Tibial nerve (tissue), 4 donors: ENCODE data around the gene NDUFV1. TPM values are rescaled to one million over a fixed set of nuclear protein-coding genes. Genes with fewer than 3 reads are reported as not detected.

Experiments
- DNase-seq, 2 donors: peaks; one replicate each; pipeline ENCODE4 v3.0.0-alpha.2; 2019; ENCODE audit warnings: low spot score in 2 of 2
- H3K27ac ChIP-seq, 4 donors: fragments of 200-600 bp; sonication (generic) in 3 of 4; one replicate each; pipeline ENCODE4 v1.5.1; 2017 to 2019; ENCODE audit warnings: mild to moderate bottlenecking in 1 of 4
- H3K27me3 ChIP-seq, 2 donors: fragments of 200-600 bp; sonication (generic) in 1 of 2; one replicate each; pipeline versions ENCODE4 v1.5.1 to v1.6.0; 2017 to 2019
- H3K36me3 ChIP-seq, 3 donors: fragments of 200-600 bp; sonication (generic); one replicate each; pipeline ENCODE4 v1.5.1; 2018 to 2019
- H3K4me1 ChIP-seq, 4 donors: fragments of 200-600 bp; sonication (generic) in 3 of 4; one replicate each; pipeline ENCODE4 v1.5.1; 2017 to 2019
- H3K4me3 ChIP-seq, 4 donors: fragments of 200-600 bp; sonication (generic) in 3 of 4; one replicate each; pipeline ENCODE4 v1.5.1; 2017 to 2019; ENCODE audit warnings: mild to moderate bottlenecking in 1 of 4, moderate library complexity in 1 of 4
- H3K9me3 ChIP-seq, 4 donors: fragments of 200-600 bp; sonication (generic) in 3 of 4; one replicate each; pipeline ENCODE4 v1.5.1; 2017 to 2019
- EP300 ChIP-seq, 2 donors: sonication (generic); formaldehyde crosslinking; IDR thresholded peaks; one replicate each; pipeline ENCODE4 v1.6.1; 2017; ENCODE audit warnings: antibody characterized with exemption in 2 of 2, mild to moderate bottlenecking in 1 of 2
- POLR2A ChIP-seq, 2 donors: fragments of 450-650 bp; IDR thresholded peaks; one replicate each; pipeline ENCODE4 v1.6.1; 2017; ENCODE audit warnings: antibody characterized with exemption in 2 of 2, mild to moderate bottlenecking in 2 of 2, moderate library complexity in 2 of 2
- WGBS, 2 donors: methylation state at CpG; one replicate each; pipeline ENCODE4 v1.1.5; 2018; 5-methylcytosine and 5-hydroxymethylcytosine counted together
- total RNA-seq, 4 donors: library from RNA; depleted of rRNA; stranded (reverse); fragments of >200 nt; gene quantifications; one replicate each; pipeline ENCODE4 v1.1.0, GENCODE V29; 2016
- TF ChIP-seq, protein P1 (sequence below), 5 experiments: fragments of 200-600 bp in 3 of 5; fragments of 450-650 bp in 2 of 5; sonication (generic) in 3 of 5; IDR thresholded peaks; one replicate each; pipeline ENCODE4 v1.5.1; 2016 to 2019; ENCODE audit warnings: antibody characterized with exemption in 5 of 5, mild to moderate bottlenecking in 3 of 5, moderate library complexity in 2 of 5

NDUFV1 gene
- total RNA-seq, 4 donors from 2014 or later, result 282 to 357 (median 323) TPM

DNA sequence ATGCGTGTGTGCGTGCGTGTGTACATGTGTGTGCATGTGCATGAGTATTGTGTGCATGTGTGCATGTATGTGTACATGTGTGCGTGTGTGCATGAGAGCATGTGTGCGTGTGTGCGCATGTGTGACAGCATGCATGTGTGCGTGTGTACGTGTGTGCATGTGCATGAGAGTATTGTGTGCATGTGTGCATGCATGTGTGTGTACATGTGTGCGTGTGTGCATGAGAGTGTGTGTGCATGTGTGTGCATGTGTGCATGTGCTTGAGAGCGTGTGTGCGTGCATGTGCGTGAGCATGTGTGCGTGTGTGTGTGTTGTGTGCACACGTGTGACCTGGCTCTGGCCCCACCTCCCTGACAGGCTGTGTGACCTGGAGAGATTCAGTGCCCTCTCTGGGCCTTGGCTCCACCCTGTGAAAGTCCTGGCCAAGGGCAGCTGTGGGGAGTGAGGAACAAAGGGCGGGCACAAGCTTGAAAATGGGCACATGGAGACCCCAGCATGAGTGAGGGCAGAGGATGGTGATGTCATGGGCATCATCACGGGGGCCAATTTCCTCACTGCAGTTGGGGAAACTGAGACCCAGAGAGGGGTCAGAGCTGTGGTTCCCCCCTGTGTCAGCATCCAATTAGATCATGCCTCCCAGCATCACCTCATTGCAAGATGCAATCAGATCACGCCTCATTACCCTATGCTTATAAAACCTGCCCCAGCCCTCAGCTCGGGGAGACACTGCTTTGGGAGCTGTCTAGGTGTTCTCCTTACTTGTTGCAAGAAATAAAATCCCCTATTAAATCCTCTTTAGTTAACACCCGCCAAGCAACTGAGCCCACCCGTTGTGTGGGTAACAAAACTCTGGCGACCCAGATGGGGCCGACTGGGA is 43.1 kb downstream of the NDUFV1 start:
- peaks cover 0 to 28% (median 2%) of the 10 kb centered on the region in 4 donors for H3K4me1 ChIP-seq
- WGBS, 2 donors, result 76 to 83% methylated on average over 22 of the region's 22 CpGs
- H3K36me3 ChIP-seq, result no peaks in the 10 kb centered on the region
- H3K27ac ChIP-seq, result peak overlapping the region in 1 of 4 donors; percentile 75
- H3K4me3 ChIP-seq, result peak overlapping the region in 3 of 4 donors; percentile 35 to 46 (median 40)
- TF ChIP-seq POLR2A (IDR thresholded peaks at IDR 0.05) (no peak), EP300 (IDR thresholded peaks at IDR 0.05) (no peak)
- TF ChIP-seq, protein P1, sequence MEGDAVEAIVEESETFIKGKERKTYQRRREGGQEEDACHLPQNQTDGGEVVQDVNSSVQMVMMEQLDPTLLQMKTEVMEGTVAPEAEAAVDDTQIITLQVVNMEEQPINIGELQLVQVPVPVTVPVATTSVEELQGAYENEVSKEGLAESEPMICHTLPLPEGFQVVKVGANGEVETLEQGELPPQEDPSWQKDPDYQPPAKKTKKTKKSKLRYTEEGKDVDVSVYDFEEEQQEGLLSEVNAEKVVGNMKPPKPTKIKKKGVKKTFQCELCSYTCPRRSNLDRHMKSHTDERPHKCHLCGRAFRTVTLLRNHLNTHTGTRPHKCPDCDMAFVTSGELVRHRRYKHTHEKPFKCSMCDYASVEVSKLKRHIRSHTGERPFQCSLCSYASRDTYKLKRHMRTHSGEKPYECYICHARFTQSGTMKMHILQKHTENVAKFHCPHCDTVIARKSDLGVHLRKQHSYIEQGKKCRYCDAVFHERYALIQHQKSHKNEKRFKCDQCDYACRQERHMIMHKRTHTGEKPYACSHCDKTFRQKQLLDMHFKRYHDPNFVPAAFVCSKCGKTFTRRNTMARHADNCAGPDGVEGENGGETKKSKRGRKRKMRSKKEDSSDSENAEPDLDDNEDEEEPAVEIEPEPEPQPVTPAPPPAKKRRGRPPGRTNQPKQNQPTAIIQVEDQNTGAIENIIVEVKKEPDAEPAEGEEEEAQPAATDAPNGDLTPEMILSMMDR (IDR thresholded peaks at IDR 0.05), result no peak
- H3K27me3 ChIP-seq, result peaks cover 0 to 5% of the 10 kb centered on the region in 2 donors
- DNase-seq, result no peak
- H3K9me3 ChIP-seq, result no peaks in the 10 kb centered on the region

DNA sequence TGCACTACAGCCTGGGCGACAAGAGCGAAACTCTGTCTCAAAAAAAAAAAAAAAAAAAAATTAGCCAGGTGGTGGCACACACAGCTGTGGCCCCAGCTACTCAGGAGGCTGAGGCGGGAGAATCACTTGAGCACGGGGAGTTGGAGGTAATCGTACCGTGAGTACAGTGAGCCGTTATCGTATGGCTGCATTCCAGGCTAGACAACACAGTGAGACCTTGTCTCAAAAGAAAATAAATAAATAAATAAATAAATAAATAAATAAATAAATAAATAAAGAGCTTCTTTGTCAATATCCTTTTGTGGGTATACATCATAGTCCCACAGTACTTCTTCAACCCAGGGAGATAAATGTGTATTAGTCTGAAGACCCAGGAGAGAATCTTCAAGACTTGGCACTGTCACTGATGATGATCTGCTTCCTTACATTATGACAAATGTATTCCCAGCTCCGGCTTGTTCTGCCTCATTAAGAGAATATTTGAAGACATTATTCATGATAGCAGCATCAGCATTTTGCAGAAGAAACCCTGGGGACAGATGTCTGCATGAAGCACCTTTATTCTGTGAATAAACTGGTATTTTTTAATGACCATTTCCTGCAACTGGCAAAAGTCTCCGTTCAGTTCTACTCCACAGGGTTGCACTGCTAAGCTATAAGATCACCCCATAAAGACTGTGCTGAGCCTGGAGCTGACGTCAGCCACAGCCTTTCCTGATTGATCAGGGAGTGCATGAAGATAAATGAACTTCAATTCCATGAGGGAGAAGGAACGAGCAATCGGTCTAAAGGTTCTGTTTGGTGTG is 45.4 kb downstream of the NDUFV1 start:
- H3K27me3 ChIP-seq, result no peaks in the 10 kb centered on the region
- H3K4me1 ChIP-seq, result peaks cover 0 to 20% (median 2%) of the 10 kb centered on the region in 4 donors
- no peak overlapping the region for H3K4me3 ChIP-seq
- WGBS, 2 donors, result 27 to 37% methylated on average over 13 of the region's 13 CpGs
- H3K36me3 ChIP-seq, result no peaks in the 10 kb centered on the region
- H3K9me3 ChIP-seq, result no peaks in the 10 kb centered on the region
- TF ChIP-seq EP300 (IDR thresholded peaks at IDR 0.05), result no peak
- TF ChIP-seq, protein P1 (IDR thresholded peaks at IDR 0.05), result no peak
- no peak for TF ChIP-seq POLR2A (IDR thresholded peaks at IDR 0.05)
- no peak overlapping the region for H3K27ac ChIP-seq
- DNase-seq, result no peak

DNA sequence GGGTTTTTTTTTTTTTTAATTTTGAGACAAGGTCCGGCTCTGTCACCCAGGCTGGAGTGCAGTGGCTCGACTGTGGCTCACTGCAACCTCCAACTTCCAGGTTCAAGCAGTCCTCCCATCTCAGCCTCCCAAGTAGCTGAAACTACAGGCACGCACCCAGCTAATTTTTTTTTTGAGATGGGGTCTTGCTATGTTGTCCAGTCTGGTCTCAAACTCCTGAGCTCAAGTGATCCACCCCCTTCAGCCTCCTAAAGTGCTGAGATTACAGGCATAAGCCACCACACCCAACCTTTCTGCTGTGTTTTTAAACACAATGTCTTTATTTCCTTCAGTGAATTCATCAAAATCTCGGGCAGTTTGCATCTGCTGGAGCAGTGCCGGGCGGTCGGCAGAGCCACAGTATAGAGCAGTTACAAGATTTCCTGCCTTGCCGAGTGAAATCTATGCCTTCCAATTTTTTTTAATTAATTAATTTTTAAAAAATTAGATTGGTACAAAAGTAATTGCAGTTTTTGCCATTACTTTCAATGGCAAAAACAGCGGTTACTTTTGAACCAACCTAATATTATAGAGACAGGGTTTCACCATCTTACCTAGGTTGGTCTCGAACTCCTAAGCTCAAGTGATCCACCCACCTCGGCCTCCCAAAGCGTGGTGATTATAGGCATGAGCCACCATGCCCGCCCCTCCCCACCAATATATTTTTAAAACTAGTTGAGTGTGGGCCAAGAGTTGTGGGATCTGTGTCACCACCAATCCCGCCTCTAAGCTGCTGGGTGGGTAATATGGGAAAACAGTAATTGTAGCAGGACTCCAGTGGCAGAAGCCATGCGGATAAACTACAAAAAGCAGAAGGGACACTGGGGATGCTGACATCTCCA is 46.5 kb downstream of the NDUFV1 start:
- Histone ChIP-seq H3K4me1 (peaks cover 0 to 12% (median 2%) of the 10 kb centered on the region in 4 donors), H3K36me3 (no peaks in the 10 kb centered on the region), H3K27ac (no peak overlapping the region), H3K9me3 (no peaks in the 10 kb centered on the region), H3K27me3 (no peaks in the 10 kb centered on the region), H3K4me3 (no peak overlapping the region)
- TF ChIP-seq EP300 (IDR thresholded peaks at IDR 0.05) (no peak), POLR2A (IDR thresholded peaks at IDR 0.05) (no peak)
- TF ChIP-seq, protein P1 (IDR thresholded peaks at IDR 0.05), result no peak
- 79% methylated on average over 15 of the region's 15 CpGs for WGBS, 2 donors
- no peak for DNase-seq

DNA sequence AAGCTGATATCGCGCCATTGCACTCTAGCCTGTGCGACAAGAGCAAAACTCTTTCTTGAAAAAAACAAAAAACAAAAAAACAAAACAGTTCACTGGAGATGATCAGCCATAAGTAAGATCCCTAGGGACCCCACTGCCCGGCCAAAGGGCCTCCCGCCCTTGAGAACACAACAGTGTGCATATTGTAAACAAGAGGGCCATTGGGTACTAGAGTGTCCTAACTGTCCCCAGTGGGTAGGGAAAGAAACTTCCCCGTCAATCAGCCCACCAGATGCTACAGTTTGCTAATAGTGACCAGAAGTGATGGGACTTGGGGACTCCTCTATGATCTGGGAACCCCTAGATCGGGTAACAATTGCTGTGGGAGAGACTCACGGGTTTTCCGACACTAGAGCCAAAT is 47.5 kb downstream of the NDUFV1 start:
- no peak overlapping the region for H3K4me3 ChIP-seq
- no peaks in the 10 kb centered on the region for H3K9me3 ChIP-seq
- H3K27ac ChIP-seq, result no peak overlapping the region
- no peak for DNase-seq
- TF ChIP-seq, protein P1 (IDR thresholded peaks at IDR 0.05), result no peak
- TF ChIP-seq EP300 (IDR thresholded peaks at IDR 0.05) (no peak), POLR2A (IDR thresholded peaks at IDR 0.05) (no peak)
- H3K36me3 ChIP-seq, result no peaks in the 10 kb centered on the region
- WGBS, 2 donors, result 70 to 77% methylated on average over 9 of the region's 9 CpGs
- no peaks in the 10 kb centered on the region for H3K27me3 ChIP-seq
- peaks cover 0 to 10% (median 2%) of the 10 kb centered on the region in 4 donors for H3K4me1 ChIP-seq
